HepG2 (cell line): Measurements from ENCODE around the gene GAPDH. TPM values are rescaled to one million over a fixed set of nuclear protein-coding genes. Genes with fewer than 3 reads are reported as not detected.

Experiments
- ATAC-seq: fragments of 200-7000 bp; cut with Tn5 transposase; 3 replicates; pipeline ENCODE4 v1.9.1; 2020; ENCODE audit warnings: mild to moderate bottlenecking, moderate library complexity
- BruUV-seq: library from RNA; stranded (reverse); fragments of 400-500 nt; replicated peaks from 2 replicates; lab custom pipeline; 2021; lab: Mats Ljungman, UMichigan
- CTCF ChIA-PET: fragments of 300-600 bp; formaldehyde crosslinking; extraction: SDS; loops from one replicate; lab custom pipeline; 2021; ENCODE audit warnings: low total read pairs, inconsistent platforms, low intra/inter-chr PET ratio; lab: Yijun Ruan, JAX
- POLR2A ChIA-PET: fragments of 350-600 bp; sonication (Branson Sonifier 250); formaldehyde crosslinking; loops from one replicate; lab custom pipeline; 2020; ENCODE audit warnings: antibody characterized with exemption, inconsistent platforms; lab: Yijun Ruan, JAX
- DNase-seq: peaks from one replicate; pipeline ENCODE4 v3.0.0-alpha.2; 2015; ENCODE audit warnings: low spot score
- FAIRE-seq: peaks from 3 replicates; lab custom pipeline; 2011; peaks lifted over from hg19 to GRCh38; lab: Jason Lieb, UNC
- H2AFZ ChIP-seq: one replicate; pipeline ENCODE4 v1.6.1; 2011; ENCODE audit warnings: low read length, inconsistent platforms
- H3K27ac ChIP-seq: fragments of 300-600 bp; 3 replicates; pipeline ENCODE4 v1.8.0; 2011; ENCODE audit warnings: mixed run types, mild to moderate bottlenecking, mixed read lengths, low read length, inconsistent platforms; ENCODE audit not compliant: insufficient read depth; ENCODE audit errors: extremely low read length
- H3K27me3 ChIP-seq, 2 experiments: fragments of 200-600 bp in 1 of 2; 2 replicates in 1 of 2; 3 replicates in 1 of 2; pipeline versions ENCODE4 v1.6.0 to v1.8.0; 2011; ENCODE audit warnings: low read length in 2 of 2, mild to moderate bottlenecking in 2 of 2, moderate library complexity in 2 of 2, inconsistent platforms in 1 of 2; ENCODE audit not compliant: insufficient read depth in 2 of 2, control insufficient read depth in 1 of 2
- H3K36me3 ChIP-seq, 2 experiments: fragments of 200-600 bp in 1 of 2; replicated peaks in 1 of 2; 2 replicates in 1 of 2; 3 replicates in 1 of 2; pipeline versions ENCODE4 v1.5.1 to v1.8.0; 2011; ENCODE audit warnings: low read length in 2 of 2, inconsistent platforms in 1 of 2; ENCODE audit not compliant: insufficient read depth in 2 of 2, control insufficient read depth in 1 of 2
- H3K4me1 ChIP-seq: 2 replicates; pipeline ENCODE4 v1.5.1; 2012; ENCODE audit warnings: low read length, inconsistent platforms; ENCODE audit not compliant: insufficient read depth
- H3K4me2 ChIP-seq: 2 replicates; pipeline ENCODE4 v1.6.0; 2011; ENCODE audit warnings: low read depth, low read length, inconsistent platforms
- H3K4me3 ChIP-seq, 3 experiments: fragments of 200-600 bp in 1 of 3; sonication (generic), shearing (Covaris generic) in 1 of 3; replicated peaks in 1 of 3; 2 replicates each; pipeline ENCODE4 v1.5.1; 2011 to 2016; ENCODE audit warnings: low read length in 3 of 3, inconsistent platforms in 2 of 3, low read depth in 2 of 3, mild to moderate bottlenecking in 2 of 3, control low read depth in 1 of 3, mixed read lengths in 1 of 3; ENCODE audit not compliant: insufficient read depth in 1 of 3
- H3K79me2 ChIP-seq: one replicate; pipeline ENCODE4 v1.6.1; 2011; ENCODE audit warnings: low read length, inconsistent platforms; ENCODE audit not compliant: insufficient read depth
- H3K9ac ChIP-seq: 2 replicates; pipeline ENCODE4 v1.6.0; 2011; ENCODE audit warnings: mild to moderate bottlenecking, low read depth, low read length, inconsistent platforms; ENCODE audit not compliant: insufficient read depth
- H3K9me3 ChIP-seq: 2 replicates; pipeline ENCODE4 v1.5.1; 2012; ENCODE audit warnings: mild to moderate bottlenecking, low read length
- H4K20me1 ChIP-seq: 2 replicates; pipeline ENCODE4 v1.6.0; 2011; ENCODE audit warnings: inconsistent platforms, mild to moderate bottlenecking, low read length, moderate library complexity; ENCODE audit not compliant: insufficient read depth
- DMAP1 ChIP-seq: IDR thresholded peaks from 2 replicates; pipeline ENCODE4 v1.6.1; 2016
- GATA4 ChIP-seq: sonication (generic); IDR thresholded peaks from 2 replicates; pipeline ENCODE4 v1.6.1; 2016; ENCODE audit warnings: antibody characterized with exemption, low read depth, borderline replicate concordance
- TCF7 ChIP-seq: sonication (generic); IDR thresholded peaks from 2 replicates; pipeline ENCODE4 v1.6.1; 2016; ENCODE audit warnings: antibody characterized with exemption, low read depth
- XRCC5 ChIP-seq: fragments of 200-400 bp; formaldehyde crosslinking; optimal IDR thresholded peaks from 2 replicates; pipeline ENCODE3; 2017; ENCODE audit warnings: mild to moderate bottlenecking, low read length
- ZNF235 ChIP-seq: sonication (generic); formaldehyde crosslinking; IDR thresholded peaks from 2 replicates; pipeline ENCODE4 v1.8.1; 2023; ENCODE audit warnings: mild to moderate bottlenecking, missing genetic modification reagents, borderline replicate concordance
- ZNF382 ChIP-seq: sonication (generic); formaldehyde crosslinking; IDR thresholded peaks from 2 replicates; pipeline ENCODE4 v1.5.0; 2020; ENCODE audit warnings: missing genetic modification reagents, mild to moderate bottlenecking, borderline replicate concordance
- ZNF589 ChIP-seq: sonication (generic); formaldehyde crosslinking; conservative IDR thresholded peaks from 2 replicates; pipeline ENCODE4 v1.8.0; 2022; ENCODE audit warnings: mild to moderate bottlenecking, moderate library complexity, missing genetic modification reagents
- ZSCAN25 ChIP-seq: sonication (generic); formaldehyde crosslinking; IDR thresholded peaks from 2 replicates; pipeline ENCODE4 v1.8.0; 2022; ENCODE audit warnings: mild to moderate bottlenecking, missing genetic modification reagents
- ZSCAN30 ChIP-seq: sonication (generic); formaldehyde crosslinking; IDR thresholded peaks from 2 replicates; pipeline ENCODE4 v1.5.0; 2020; ENCODE audit warnings: mild to moderate bottlenecking, missing genetic modification reagents
- WGBS: methylation state at CpG from one replicate; pipeline ENCODE4 v1.1.6; 2017; ENCODE audit warnings: low lambda C conversion rate; 5-methylcytosine and 5-hydroxymethylcytosine counted together
- in situ Hi-C: cut with HindIII; loops from 2 replicates; pipeline ENCODE4 v1.10.0; 2017; ENCODE audit warnings: low pct_unique_long_range_greater_than_20kb; ENCODE audit not compliant: extremely low pct_ligation_motif_present
- intact Hi-C: fragments of 100-400 bp; cut with micrococcal nuclease; formaldehyde crosslinking; loops from one replicate; pipeline ENCODE4 v1.10.0; 2022; ENCODE audit not compliant: unreplicated experiment
- polyA plus RNA-seq, 8 experiments: library from polyadenylated mRNA; depleted of rRNA in 3 of 8; stranded (reverse) in 7 of 8; unstranded in 1 of 8; fragments of >200 nt; fragmentation: Illumina TruSeq in 4 of 8; extraction: Trizol in 4 of 8; gene quantifications; 2 replicates each; pipeline versions ENCODE4 v1.2.1 to v1.2.3, GENCODE V29; 2011 to 2016; ENCODE audit warnings: low read depth in 4 of 8, missing spikeins in 1 of 8, mixed read lengths in 1 of 8; ENCODE audit not compliant: insufficient read depth in 1 of 8
- total RNA-seq, 5 experiments: library from RNA; depleted of rRNA; stranded (reverse); fragments of >200 nt; fragmentation: Illumina TruSeq; extraction: Trizol; gene quantifications; 2 replicates each; pipeline ENCODE4 v1.2.3, GENCODE V29; 2016; ENCODE audit warnings: low read depth in 1 of 5
- TF ChIP-seq, protein P1 (sequence below): IDR thresholded peaks from 2 replicates; pipeline ENCODE4 v1.6.1; 2012; ENCODE audit warnings: inconsistent platforms
- TF ChIP-seq, protein P2 (sequence below): sonication (generic); formaldehyde crosslinking; IDR thresholded peaks from 2 replicates; pipeline ENCODE4 v1.5.0; 2020; ENCODE audit warnings: missing genetic modification reagents, mild to moderate bottlenecking, borderline replicate concordance
- TF ChIP-seq, protein P3 (sequence below): sonication (generic); formaldehyde crosslinking; IDR thresholded peaks from 2 replicates; pipeline ENCODE4 v1.9.0; 2021; ENCODE audit warnings: missing genetic modification reagents, borderline replicate concordance
- TF ChIP-seq, protein P4 (sequence below): sonication (generic); formaldehyde crosslinking; IDR thresholded peaks from 2 replicates; pipeline ENCODE4 v1.4.0; 2020; ENCODE audit warnings: missing genetic modification reagents

Gene GAPDH
- total and polyA plus RNA-seq, 2 of the 13 experiments (the other 11 are each of a cell fraction or from before 2014, with no cell fraction given): 3,038 to 12,722 TPM

DNA sequence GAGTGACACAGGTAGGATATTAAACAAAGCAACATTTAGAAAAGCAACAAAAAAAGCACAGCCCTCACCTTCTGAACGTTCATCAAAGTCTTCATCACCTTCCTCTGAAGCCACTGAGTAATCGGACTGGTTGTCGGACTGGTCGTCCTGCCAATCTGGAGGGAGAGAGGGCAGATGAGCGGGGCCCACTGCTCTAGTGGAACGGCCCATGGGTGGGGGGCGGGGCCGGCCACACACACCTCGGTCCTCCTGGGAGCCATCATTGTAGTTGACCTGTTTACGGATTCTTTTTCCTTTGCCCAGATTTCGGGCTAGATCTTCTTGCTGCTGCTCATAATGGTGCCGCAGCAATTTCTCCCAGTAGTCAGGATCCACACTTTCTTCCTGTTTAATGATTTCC, 48.6 kb downstream of the GAPDH start:
- Histone ChIP-seq H3K4me2 (no peak overlapping the region), H3K79me2 (no peaks in the 10 kb centered on the region), H3K4me3 (no peak overlapping the region), H3K36me3 (peaks cover 39 to 70% of the 10 kb centered on the region in 2 experiments), H3K9me3 (no peaks in the 10 kb centered on the region), H3K27me3 (no peaks in the 10 kb centered on the region; a peak in 1 of 5 replicates), H3K4me1 (no peaks in the 10 kb centered on the region; the same call in 1 of the 2 replicates), H3K9ac (no peak overlapping the region), H3K27ac (no peak overlapping the region), H4K20me1 (no peaks in the 10 kb centered on the region), H2AFZ (no peak overlapping the region)
- TF ChIP-seq XRCC5: no peak
- TF ChIP-seq DMAP1: no peak
- TF ChIP-seq, protein P1, sequence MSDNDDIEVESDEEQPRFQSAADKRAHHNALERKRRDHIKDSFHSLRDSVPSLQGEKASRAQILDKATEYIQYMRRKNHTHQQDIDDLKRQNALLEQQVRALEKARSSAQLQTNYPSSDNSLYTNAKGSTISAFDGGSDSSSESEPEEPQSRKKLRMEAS: no peak
- TF ChIP-seq ZNF589 (CRISPR knock-in tag): no peak
- TF ChIP-seq TCF7: no peak
- TF ChIP-seq ZSCAN30: no peak
- TF ChIP-seq ZNF235 (CRISPR knock-in tag): no peak
- TF ChIP-seq, protein P2, sequence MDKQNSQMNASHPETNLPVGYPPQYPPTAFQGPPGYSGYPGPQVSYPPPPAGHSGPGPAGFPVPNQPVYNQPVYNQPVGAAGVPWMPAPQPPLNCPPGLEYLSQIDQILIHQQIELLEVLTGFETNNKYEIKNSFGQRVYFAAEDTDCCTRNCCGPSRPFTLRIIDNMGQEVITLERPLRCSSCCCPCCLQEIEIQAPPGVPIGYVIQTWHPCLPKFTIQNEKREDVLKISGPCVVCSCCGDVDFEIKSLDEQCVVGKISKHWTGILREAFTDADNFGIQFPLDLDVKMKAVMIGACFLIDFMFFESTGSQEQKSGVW (CRISPR knock-in tag): no peak
- TF ChIP-seq, protein P3, sequence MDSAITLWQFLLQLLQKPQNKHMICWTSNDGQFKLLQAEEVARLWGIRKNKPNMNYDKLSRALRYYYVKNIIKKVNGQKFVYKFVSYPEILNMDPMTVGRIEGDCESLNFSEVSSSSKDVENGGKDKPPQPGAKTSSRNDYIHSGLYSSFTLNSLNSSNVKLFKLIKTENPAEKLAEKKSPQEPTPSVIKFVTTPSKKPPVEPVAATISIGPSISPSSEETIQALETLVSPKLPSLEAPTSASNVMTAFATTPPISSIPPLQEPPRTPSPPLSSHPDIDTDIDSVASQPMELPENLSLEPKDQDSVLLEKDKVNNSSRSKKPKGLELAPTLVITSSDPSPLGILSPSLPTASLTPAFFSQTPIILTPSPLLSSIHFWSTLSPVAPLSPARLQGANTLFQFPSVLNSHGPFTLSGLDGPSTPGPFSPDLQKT (CRISPR knock-in tag): no peak
- TF ChIP-seq, protein P4, sequence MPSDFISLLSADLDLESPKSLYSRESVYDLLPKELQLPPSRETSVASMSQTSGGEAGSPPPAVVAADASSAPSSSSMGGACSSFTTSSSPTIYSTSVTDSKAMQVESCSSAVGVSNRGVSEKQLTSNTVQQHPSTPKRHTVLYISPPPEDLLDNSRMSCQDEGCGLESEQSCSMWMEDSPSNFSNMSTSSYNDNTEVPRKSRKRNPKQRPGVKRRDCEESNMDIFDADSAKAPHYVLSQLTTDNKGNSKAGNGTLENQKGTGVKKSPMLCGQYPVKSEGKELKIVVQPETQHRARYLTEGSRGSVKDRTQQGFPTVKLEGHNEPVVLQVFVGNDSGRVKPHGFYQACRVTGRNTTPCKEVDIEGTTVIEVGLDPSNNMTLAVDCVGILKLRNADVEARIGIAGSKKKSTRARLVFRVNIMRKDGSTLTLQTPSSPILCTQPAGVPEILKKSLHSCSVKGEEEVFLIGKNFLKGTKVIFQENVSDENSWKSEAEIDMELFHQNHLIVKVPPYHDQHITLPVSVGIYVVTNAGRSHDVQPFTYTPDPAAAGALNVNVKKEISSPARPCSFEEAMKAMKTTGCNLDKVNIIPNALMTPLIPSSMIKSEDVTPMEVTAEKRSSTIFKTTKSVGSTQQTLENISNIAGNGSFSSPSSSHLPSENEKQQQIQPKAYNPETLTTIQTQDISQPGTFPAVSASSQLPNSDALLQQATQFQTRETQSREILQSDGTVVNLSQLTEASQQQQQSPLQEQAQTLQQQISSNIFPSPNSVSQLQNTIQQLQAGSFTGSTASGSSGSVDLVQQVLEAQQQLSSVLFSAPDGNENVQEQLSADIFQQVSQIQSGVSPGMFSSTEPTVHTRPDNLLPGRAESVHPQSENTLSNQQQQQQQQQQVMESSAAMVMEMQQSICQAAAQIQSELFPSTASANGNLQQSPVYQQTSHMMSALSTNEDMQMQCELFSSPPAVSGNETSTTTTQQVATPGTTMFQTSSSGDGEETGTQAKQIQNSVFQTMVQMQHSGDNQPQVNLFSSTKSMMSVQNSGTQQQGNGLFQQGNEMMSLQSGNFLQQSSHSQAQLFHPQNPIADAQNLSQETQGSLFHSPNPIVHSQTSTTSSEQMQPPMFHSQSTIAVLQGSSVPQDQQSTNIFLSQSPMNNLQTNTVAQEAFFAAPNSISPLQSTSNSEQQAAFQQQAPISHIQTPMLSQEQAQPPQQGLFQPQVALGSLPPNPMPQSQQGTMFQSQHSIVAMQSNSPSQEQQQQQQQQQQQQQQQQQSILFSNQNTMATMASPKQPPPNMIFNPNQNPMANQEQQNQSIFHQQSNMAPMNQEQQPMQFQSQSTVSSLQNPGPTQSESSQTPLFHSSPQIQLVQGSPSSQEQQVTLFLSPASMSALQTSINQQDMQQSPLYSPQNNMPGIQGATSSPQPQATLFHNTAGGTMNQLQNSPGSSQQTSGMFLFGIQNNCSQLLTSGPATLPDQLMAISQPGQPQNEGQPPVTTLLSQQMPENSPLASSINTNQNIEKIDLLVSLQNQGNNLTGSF: no peak
- TF ChIP-seq ZNF382 (CRISPR knock-in tag): no peak
- TF ChIP-seq GATA4: no peak
- TF ChIP-seq ZSCAN25 (CRISPR knock-in tag): no peak
- FAIRE-seq (no peak), ATAC-seq (no peak), DNase-seq (no peak)
- 92% methylated on average over 12 of the region's 12 CpGs for WGBS
- CTCF ChIA-PET: no interaction called here
- TSS peak; percentile 26 for BruUV-seq
- POLR2A ChIA-PET: no interaction called here
- intact Hi-C loops (no loop called here), in situ Hi-C loops (no loop called here)
